CD4-positive, alpha-beta T cell treated with Interleukin-4 for 4 hours (primary cell): ENCODE results near the gene TGFA.

ENCODE experiments used
- DNase-seq: peaks from one replicate; pipeline ENCODE4 v3.0.0-alpha.2; 2020

TGFA gene

DNA sequence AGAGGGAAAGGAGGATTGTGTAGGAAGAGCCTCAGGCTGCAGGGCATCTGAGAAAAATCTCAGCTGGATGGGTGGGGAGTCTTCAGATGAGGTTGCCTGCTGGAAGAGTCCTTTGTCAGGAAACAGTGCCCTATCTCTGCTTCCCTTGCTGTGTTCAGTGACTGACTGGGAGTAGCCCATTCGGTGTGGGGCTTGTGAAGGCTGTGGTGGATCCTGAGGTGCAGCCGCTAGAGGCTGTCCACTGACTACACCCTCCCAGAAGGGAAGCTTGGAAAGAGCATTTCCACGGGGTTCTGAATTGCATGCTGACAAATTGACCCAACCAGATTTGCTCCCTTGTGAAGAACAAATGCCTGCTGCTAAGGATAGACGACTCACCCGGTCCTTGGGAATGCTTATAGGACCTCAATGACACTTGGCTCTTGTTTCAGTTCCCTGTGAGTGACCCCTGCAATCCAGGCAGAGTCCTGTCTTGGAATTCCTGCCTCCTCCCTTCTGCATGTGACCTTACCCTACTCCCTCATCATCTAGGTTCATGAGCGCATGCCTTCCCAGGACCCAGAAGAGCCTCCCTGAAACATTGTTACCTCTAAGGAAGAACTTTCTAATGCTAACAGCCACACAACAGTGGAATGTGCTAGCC lies 142.0 kb downstream of the TGFA start:
- DNase-seq, result no peak

DNA sequence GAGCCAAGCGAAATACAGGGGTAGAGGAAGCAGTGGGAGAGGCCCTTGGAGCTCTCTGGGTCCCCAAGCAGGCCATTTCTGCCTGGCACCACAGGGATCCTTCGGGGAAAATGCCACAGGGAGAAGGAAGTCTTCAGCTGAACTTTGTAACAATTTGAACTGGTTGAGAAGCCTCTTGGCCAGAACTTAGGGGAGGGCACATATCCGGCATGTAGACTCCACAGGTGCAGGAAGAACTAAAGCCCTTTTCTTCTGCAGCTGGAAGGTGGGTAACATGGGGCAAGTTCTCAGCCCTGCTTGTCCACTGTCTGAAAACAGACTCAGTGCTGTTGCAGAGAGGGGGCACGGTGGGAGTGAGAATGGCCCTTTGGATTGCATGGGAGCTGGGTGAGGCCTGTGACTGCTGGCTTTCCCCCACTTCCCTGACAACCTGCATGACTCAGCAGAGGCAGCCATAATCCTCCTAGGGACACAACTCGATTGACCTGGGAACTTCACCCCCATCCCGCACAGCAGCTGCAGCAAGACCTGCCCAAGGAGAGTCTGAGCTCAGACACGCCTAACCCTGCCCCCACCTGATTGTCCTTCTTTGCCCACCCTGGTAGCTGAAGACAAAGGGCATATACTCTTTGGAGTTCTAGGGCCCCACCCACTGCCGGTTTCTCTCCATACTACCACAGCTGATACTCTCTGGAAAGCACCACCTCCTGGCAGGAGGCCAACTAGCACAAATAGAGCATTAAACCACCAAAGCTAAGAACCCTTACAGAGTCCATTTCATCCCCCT lies 150.2 kb downstream of the TGFA start:
- DNase-seq, result no peak

GRCh38 chr2:70400539-70400938 lies 153.1 kb downstream of the TGFA start:
- no peak for DNase-seq

DNA sequence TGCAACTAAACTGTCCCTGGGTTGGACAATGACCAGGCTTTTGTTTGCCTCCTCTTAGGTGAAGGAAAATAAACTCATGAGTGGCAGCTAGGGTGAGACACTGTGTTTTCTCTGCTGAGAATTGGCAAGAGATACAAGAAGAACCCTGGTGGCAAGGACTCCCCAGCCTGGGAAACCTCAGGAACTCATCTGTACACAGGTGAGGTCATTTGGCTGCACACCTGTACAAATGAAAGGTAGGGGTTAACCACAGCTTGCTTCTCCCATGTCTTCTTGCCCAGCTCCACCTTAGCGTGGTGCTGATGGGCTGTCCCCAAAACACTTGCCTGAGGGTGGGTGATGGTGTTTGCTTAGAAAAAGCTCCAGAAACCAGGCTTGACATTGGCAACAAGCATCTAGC lies 154.6 kb downstream of the TGFA start:
- DNase-seq, result no peak
